Peyer's patch (tissue), 4 donors: ENCODE measurements around the gene IL17C. TPM values are rescaled to one million over a fixed set of nuclear protein-coding genes. Genes with fewer than 3 reads are reported as not detected.

Experiments used
- DNase-seq, 3 donors: peaks; one replicate each; pipeline ENCODE4 v3.0.0-alpha.2; 2017 to 2019
- H3K27ac ChIP-seq, 4 donors: fragments of 200-600 bp; sonication (generic); one replicate each; pipeline ENCODE4 v1.5.1; 2016 to 2019
- H3K27me3 ChIP-seq, 2 donors: fragments of 200-600 bp; sonication (generic); one replicate each; pipeline ENCODE4 v1.5.1; 2019
- H3K36me3 ChIP-seq, 3 donors: fragments of 200-600 bp; sonication (generic); one replicate each; pipeline ENCODE4 v1.5.1; 2016 to 2019
- H3K4me1 ChIP-seq, 4 donors: fragments of 200-600 bp; sonication (generic); one replicate each; pipeline ENCODE4 v1.5.1; 2016 to 2019
- H3K4me3 ChIP-seq, 4 donors: fragments of 200-600 bp; sonication (generic); 1 replicate in 3 of 4; 2 replicates in 1 of 4; pipeline ENCODE4 v1.5.1; 2016 to 2019; ENCODE audit warnings: mild to moderate bottlenecking in 1 of 4
- H3K9me3 ChIP-seq, 4 donors: fragments of 200-600 bp; sonication (generic); one replicate each; pipeline ENCODE4 v1.5.1; 2016 to 2019; ENCODE audit warnings: mild to moderate bottlenecking in 1 of 4
- CTCF ChIP-seq, 6 experiments: fragments of 450-650 bp in 4 of 6; fragments of 200-600 bp in 2 of 6; sonication (generic) in 1 of 6; IDR thresholded peaks; one replicate each; pipeline ENCODE4 v1.5.1; 2017 to 2019; ENCODE audit warnings: antibody characterized with exemption in 6 of 6, mild to moderate bottlenecking in 3 of 6, moderate library complexity in 1 of 6
- POLR2A ChIP-seq, 2 donors: fragments of 450-650 bp; IDR thresholded peaks; one replicate each; pipeline ENCODE4 v1.5.1; 2017; ENCODE audit warnings: antibody characterized with exemption in 2 of 2, mild to moderate bottlenecking in 2 of 2, moderate library complexity in 2 of 2
- total RNA-seq, 4 donors: library from RNA; depleted of rRNA; stranded (reverse); fragments of >200 nt; gene quantifications; one replicate each; pipeline ENCODE4 v1.1.0, GENCODE V29; 2016

IL17C gene
- total RNA-seq, 4 donors from 2014 or later, result not detected

GRCh38 chr16:88686062-88686438 lies 47.7 kb downstream of the IL17C start:
- H3K27ac ChIP-seq, result peak overlapping the region; percentile 56 to 89 (median 68)
- peak overlapping the region; percentile 61 to 76 (median 69) for H3K4me3 ChIP-seq
- no peak for TF ChIP-seq CTCF (IDR thresholded peaks at IDR 0.05)
- no peak for TF ChIP-seq POLR2A (IDR thresholded peaks at IDR 0.05)
- H3K4me1 ChIP-seq, result peaks cover 0 to 41% (median 18%) of the 10 kb centered on the region in 4 donors
- DNase-seq, result peak in 1 of 3 donors; percentile 77
- peaks cover 0 to 9% of the 10 kb centered on the region in 2 donors for H3K27me3 ChIP-seq
- no peaks in the 10 kb centered on the region for H3K36me3 ChIP-seq
- H3K9me3 ChIP-seq, result no peaks in the 10 kb centered on the region

- Histone ChIP-seq H3K36me3 (no peaks in the 10 kb centered on the region), H3K4me3 (peak within 1 kb of the TSS; percentile 61 to 76 (median 69)), H3K9me3 (no peaks in the 10 kb centered on the region), H3K27ac (peak within 1 kb of the TSS; percentile 56 to 89 (median 68)), H3K4me1 (peaks cover 0 to 41% (median 21%) of the 10 kb centered on the region in 4 donors), H3K27me3 (peaks cover 0 to 9% of the 10 kb centered on the region in 2 donors)
- TF ChIP-seq CTCF (IDR thresholded peaks at IDR 0.05), result no peak
- TF ChIP-seq POLR2A (IDR thresholded peaks at IDR 0.05), result peak in 1 of 2 donors; percentile 19
- DNase-seq, result peak; percentile 95 to 97 (median 96)
These were observed 48.3 kb downstream of the IL17C start, which contains the start of gene SNAI3 for GRCh38 chr16:88686439-88687253. TSS of gene SNAI3 (minus strand) at chr16:88686507. CDS start at chr16:88686406, 101 bp downstream.

GRCh38 chr16:88687254-88687576 lies 48.8 kb downstream of the IL17C start:
- H3K4me1 ChIP-seq, result peaks cover 0 to 44% (median 23%) of the 10 kb centered on the region in 4 donors
- TF ChIP-seq POLR2A (IDR thresholded peaks at IDR 0.05), result no peak
- no peak for TF ChIP-seq CTCF (IDR thresholded peaks at IDR 0.05)
- H3K9me3 ChIP-seq, result no peaks in the 10 kb centered on the region
- H3K36me3 ChIP-seq, result no peaks in the 10 kb centered on the region
- no peak overlapping the region for H3K4me3 ChIP-seq
- DNase-seq, result no peak
- H3K27me3 ChIP-seq, result peaks cover 0 to 9% of the 10 kb centered on the region in 2 donors
- H3K27ac ChIP-seq, result peak overlapping the region in 1 of 4 donors; percentile 89

GRCh38 chr16:88687676-88688012 lies 49.3 kb downstream of the IL17C start:
- TF ChIP-seq CTCF (IDR thresholded peaks at IDR 0.05), result no peak
- TF ChIP-seq POLR2A (IDR thresholded peaks at IDR 0.05), result no peak
- Histone ChIP-seq H3K27me3 (peaks cover 0 to 9% of the 10 kb centered on the region in 2 donors), H3K9me3 (no peaks in the 10 kb centered on the region), H3K27ac (no peak overlapping the region), H3K4me1 (peaks cover 0 to 44% (median 24%) of the 10 kb centered on the region in 4 donors), H3K4me3 (no peak overlapping the region), H3K36me3 (no peaks in the 10 kb centered on the region)
- DNase-seq, result no peak

GRCh38 chr16:88688013-88688778 lies 49.8 kb downstream of the IL17C start:
- no peak overlapping the region for H3K4me3 ChIP-seq
- no peak overlapping the region for H3K27ac ChIP-seq
- peaks cover 0 to 9% of the 10 kb centered on the region in 2 donors for H3K27me3 ChIP-seq
- no peaks in the 10 kb centered on the region for H3K36me3 ChIP-seq
- DNase-seq, result peak in 1 of 3 donors; percentile 70
- TF ChIP-seq POLR2A (IDR thresholded peaks at IDR 0.05), result no peak
- TF ChIP-seq CTCF (IDR thresholded peaks at IDR 0.05), result no peak
- H3K4me1 ChIP-seq, result peaks cover 0 to 44% (median 29%) of the 10 kb centered on the region in 4 donors
- H3K9me3 ChIP-seq, result no peaks in the 10 kb centered on the region

Other genes with a start within 250 kb of the IL17C start
- gene ZFPM1, start 185.3 kb upstream of the IL17C start, total RNA-seq, result 1 to 10 TPM; 3.0 to 7.9 (median 4.9) TPM
- gene ZC3H18, start 68.2 kb upstream of the IL17C start, total RNA-seq, result 10 to 100 TPM; 22.8 to 47.0 (median 32.9) TPM
- 100 to 1,000 TPM; 131 to 162 (median 141) TPM for gene CYBA, start 12.5 kb downstream of the IL17C start, total RNA-seq
- gene MVD, start 24.5 kb downstream of the IL17C start, total RNA-seq, result 100 to 1,000 TPM in 1 of 4 donors, 10 to 100 TPM in 3; 36.8 to 107 (median 60.6) TPM
- gene SNAI3, start 47.9 kb downstream of the IL17C start, total RNA-seq, result under 1 TPM in 2 of 4 donors, not detected in 2; 0.70 to 0.80 TPM
- gene RNF166, start 67.8 kb downstream of the IL17C start, total RNA-seq, result 10 to 100 TPM; 14.5 to 64.4 (median 23.1) TPM
- 10 to 100 TPM in 2 of 4 donors, 1 to 10 TPM in 2; 3.9 to 25.1 (median 9.3) TPM for gene CTU2, start 67.9 kb downstream of the IL17C start, total RNA-seq
- gene PIEZO1, start 146.6 kb downstream of the IL17C start, total RNA-seq, result 100 to 1,000 TPM in 3 of 4 donors, 10 to 100 TPM in 1; 76.9 to 218 (median 183) TPM
- 10 to 100 TPM in 2 of 4 donors, 1 to 10 TPM in 2; 7.9 to 28.1 (median 10.1) TPM for gene CDT1, start 165.2 kb downstream of the IL17C start, total RNA-seq
- gene APRT, start 173.4 kb downstream of the IL17C start, total RNA-seq, result 100 to 1,000 TPM; 109 to 190 (median 122) TPM
- gene GALNS, start 218.4 kb downstream of the IL17C start, total RNA-seq, result 100 to 1,000 TPM in 3 of 4 donors, 10 to 100 TPM in 1; 46.4 to 180 (median 133) TPM
- gene TRAPPC2L, start 218.6 kb downstream of the IL17C start, total RNA-seq, result 10 to 100 TPM; 20.4 to 47.9 (median 35.4) TPM
- gene PABPN1L, start 228.1 kb downstream of the IL17C start, total RNA-seq, result not detected